ACHN (cell line): ENCODE measurements around the gene TSPAN5.
"Not testable (repeated sequence)": the region's sequence is repeated elsewhere in the genome, so short reads cannot be mapped to it uniquely, and the experiment has no call there.

ENCODE experiments used
- DNase-seq: peaks from one replicate; pipeline ENCODE4 v3.0.0-alpha.2; 2015
- in situ Hi-C: cut with HindIII; loops from 2 replicates; pipeline ENCODE4 v1.10.0; 2017; ENCODE audit warnings: low sequenced_read_pairs, low pct_ligation_motif_present, low pct_unique_long_range_greater_than_20kb

TSPAN5 gene

DNA sequence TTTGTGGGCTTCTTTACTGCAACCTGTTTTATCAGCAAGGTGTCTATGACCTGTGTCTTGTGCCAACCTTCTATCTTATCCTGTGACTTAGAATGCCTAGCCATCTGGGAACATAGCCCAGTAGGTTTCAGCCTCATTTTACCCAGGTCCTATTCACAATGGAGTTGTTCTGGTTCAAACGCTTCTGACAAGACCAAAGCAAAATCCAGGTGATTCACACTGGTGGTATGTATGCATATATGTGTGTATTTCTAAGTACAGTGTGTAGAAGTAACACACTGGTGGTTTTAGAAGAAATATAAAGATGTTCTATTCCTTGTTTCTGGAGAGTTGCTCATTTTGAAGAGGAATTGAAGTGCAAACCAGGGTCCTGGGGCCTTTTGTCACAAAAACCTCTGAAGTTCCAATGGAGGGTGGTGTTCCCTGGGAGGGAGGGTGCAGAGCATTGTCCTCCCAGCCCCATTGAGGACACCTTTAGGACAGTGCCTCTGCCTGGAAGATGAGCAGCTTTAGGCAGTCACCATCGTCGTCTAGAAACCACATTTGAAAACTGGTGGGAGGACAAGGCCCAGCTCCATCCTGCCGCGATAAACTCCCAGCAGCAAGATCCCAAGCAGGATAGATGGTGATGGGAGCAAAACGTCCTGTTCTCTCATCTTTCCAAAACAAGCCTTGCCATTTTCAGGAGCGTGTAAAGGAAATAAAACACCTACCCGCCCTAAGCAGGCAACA lies 191.4 kb downstream of the TSPAN5 start:
- DNase-seq = no peak
- in situ Hi-C loops = no loop called here

DNA sequence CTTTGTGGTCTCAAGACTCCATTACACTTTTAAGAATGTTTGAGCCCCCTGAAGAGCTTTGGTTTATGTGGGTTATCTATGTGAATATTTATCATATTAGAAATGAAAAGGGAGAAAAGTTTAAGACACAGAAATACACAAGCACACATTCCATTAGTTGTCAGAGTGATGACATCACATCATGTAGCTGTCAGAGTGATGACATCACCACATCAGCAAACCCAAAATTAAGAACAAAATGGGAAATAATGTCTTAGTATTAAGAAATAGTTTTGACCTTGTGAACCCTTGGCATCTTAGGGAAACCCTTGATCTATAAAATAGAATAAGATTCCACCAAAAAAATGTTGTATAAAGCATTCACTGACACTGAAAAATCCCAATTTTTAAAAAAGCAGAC lies 195.9 kb downstream of the TSPAN5 start:
- in situ Hi-C loops = no loop called here
- DNase-seq = no peak

DNA sequence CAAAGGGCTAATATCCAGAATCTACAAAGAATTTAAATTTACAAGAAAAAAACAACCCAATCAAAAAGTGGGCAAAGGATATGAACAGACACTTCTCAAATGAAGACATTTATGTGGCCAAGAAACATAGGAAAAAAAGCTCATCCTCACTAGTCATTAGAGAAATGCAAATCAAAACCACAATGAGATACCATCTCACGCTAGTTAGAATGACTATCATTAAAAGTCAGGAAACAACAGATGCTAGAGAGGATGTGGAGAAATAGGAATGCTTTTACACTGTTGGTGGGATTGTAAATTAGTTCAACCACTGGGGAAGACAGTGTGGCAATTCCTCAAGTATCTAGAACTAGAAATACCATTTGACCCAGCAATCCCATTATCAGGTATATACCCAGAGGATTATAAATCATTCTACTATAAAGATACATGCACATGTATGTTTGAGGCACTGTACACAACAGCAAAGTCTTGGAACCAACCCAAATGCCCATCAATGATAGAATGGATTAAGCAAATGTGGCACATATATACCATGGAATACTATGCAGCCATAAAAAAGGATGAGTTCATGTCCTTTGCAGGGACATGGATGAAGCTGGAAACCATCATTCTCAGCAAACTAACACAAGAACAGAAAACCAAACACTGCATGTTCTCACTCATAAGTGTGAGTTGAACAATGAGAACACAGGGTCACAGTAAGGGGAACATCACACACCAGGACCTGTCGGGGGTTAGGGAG lies 197.1 kb downstream of the TSPAN5 start:
- in situ Hi-C loops, DNase-seq: not testable (repeated sequence)

GRCh38 chr4:98457422-98457821 lies 201.0 kb downstream of the TSPAN5 start:
- DNase-seq, in situ Hi-C loops: not testable (repeated sequence)

GRCh38 chr4:98452091-98452490 lies 206.3 kb downstream of the TSPAN5 start:
- in situ Hi-C loops = no loop called here
- DNase-seq = no peak

- DNase-seq = no peak
- in situ Hi-C loops = no loop called here
These were observed 209.5 kb downstream of the TSPAN5 start for GRCh38 chr4:98448908-98449307.

- in situ Hi-C loops = no loop called here
- DNase-seq = no peak
These were observed 210.8 kb downstream of the TSPAN5 start for GRCh38 chr4:98447648-98448047.

- no peak for DNase-seq
- in situ Hi-C loops = no loop called here
These were observed 211.7 kb downstream of the TSPAN5 start for GRCh38 chr4:98446499-98447375.

- in situ Hi-C loops = no loop called here
- DNase-seq = no peak
These were observed 214.0 kb downstream of the TSPAN5 start for GRCh38 chr4:98444371-98444770.

DNA sequence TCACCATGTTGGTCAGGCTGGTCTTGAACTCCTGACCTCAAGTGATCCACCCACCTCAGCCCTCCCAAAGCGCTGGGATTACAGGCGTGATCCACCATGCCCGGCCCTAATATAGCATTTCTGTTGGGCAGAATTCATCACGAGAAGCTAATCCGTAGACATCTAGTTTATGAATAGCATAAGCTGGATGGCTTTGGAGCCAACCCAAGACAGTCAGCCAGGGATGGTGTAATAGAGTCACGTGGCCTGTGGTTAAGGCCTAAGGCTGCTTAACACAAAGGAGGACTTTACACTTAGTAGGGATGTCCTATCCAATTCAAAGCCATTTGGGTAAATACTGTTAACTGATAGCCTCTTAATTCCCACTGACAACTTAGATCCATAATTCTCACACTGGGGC lies 223.6 kb downstream of the TSPAN5 start:
- in situ Hi-C loops = no loop called here
- no peak for DNase-seq

DNA sequence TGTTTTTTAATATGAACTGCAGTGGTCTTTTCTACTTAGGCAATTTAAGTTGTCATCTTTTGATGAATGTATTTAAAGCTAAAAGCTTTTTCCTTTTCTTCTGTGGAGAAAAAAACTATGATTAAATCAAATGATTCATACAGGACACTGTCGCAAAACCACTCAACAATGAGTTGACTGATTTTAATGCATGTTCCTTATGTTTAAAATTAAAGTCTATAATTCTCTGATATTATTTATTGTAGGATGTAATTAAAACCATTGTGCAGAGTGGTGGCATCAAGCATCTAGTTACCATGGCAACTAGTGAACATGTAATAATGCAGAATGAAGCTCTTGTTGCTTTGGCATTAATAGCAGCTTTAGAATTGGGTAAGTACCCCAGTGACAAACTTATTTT lies 224.7 kb downstream of the TSPAN5 start:
- no peak for DNase-seq
- in situ Hi-C loops = no loop called here

- peak; percentile 77 for DNase-seq
- in situ Hi-C loops = no loop called here
These were observed 227.6 kb downstream of the TSPAN5 start for GRCh38 chr4:98430708-98431403.

DNA sequence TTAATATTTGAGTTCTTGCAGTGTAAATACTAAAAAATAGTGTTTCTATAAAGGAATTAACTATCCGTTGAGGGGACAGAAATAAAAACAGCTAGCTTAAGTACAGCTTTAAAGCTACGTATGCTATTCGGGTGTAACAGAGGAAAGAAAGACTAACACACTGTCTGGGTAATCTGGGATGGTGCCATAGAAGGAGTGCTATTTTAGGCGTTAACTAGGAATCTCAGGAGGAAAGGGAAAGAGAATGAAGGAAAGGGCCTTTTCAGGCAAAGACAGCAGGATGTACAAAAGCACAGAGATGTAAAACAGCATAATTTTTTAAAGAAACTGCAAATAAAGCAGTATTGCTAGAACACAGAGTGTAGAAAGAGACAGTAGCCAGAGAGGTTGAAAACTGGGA lies 235.4 kb downstream of the TSPAN5 start:
- in situ Hi-C loops = no loop called here

GRCh38 chr4:98421111-98421510 lies 237.3 kb downstream of the TSPAN5 start:
- peak; percentile 58 for DNase-seq
- in situ Hi-C loops = no loop called here

More for the DNA sequence above, 235.4 kb downstream of the TSPAN5 start:
- DNase-seq = no peak
